8988T (cell line): ENCODE measurements around the gene FLT3.
"Not testable (repeated sequence)": the region's sequence is repeated elsewhere in the genome, so short reads cannot be mapped to it uniquely, and the experiment has no call there.

ENCODE experiments used
- DNase-seq: peaks from one replicate; pipeline ENCODE4 v3.0.0; 2011

The FLT3 gene

GRCh38 chr13:28100150-28101121 lies at the start of gene FLT3:
Gene FLT3 (minus strand): TSS chr13:28100576. CDS start chr13:28100510, 66 bp downstream.
- peak; percentile 65 for DNase-seq

- DNase-seq, result no peak
These were observed 47.1 kb upstream of the FLT3 start for GRCh38 chr13:28147495-28147894.

GRCh38 chr13:28145049-28145448 lies 44.7 kb upstream of the FLT3 start:
- no peak for DNase-seq

- not testable (repeated sequence) for DNase-seq
These were observed 41.2 kb upstream of the FLT3 start for GRCh38 chr13:28141542-28141941.

- no peak for DNase-seq
These were observed 40.2 kb upstream of the FLT3 start for GRCh38 chr13:28140433-28141125.

- DNase-seq, result peak; percentile 49
These were observed 38.5 kb upstream of the FLT3 start for GRCh38 chr13:28138756-28139470.

- DNase-seq, result peak; percentile 70
These were observed 37.8 kb upstream of the FLT3 start, which contains the start of gene PAN3 for GRCh38 chr13:28138012-28138755. Gene PAN3 (plus strand): TSS chr13:28138545. CDS start chr13:28138658, 113 bp downstream.

GRCh38 chr13:28137596-28137995 lies 37.2 kb upstream of the FLT3 start:
- DNase-seq, result no peak

GRCh38 chr13:28136916-28137315 lies 36.5 kb upstream of the FLT3 start:
- DNase-seq, result no peak

- DNase-seq, result no peak
These were observed 31.3 kb upstream of the FLT3 start for GRCh38 chr13:28131646-28132045.

- no peak for DNase-seq
These were observed 29.7 kb upstream of the FLT3 start for GRCh38 chr13:28129911-28130693.

GRCh38 chr13:28128926-28129325 lies 28.6 kb upstream of the FLT3 start:
- no peak for DNase-seq

- DNase-seq, result no peak
These were observed 27.7 kb upstream of the FLT3 start for GRCh38 chr13:28128030-28128429.

- no peak for DNase-seq
These were observed 20.8 kb upstream of the FLT3 start for GRCh38 chr13:28121224-28121623.

GRCh38 chr13:28120317-28120716 lies 19.9 kb upstream of the FLT3 start:
- no peak for DNase-seq

- no peak for DNase-seq
These were observed 17.5 kb upstream of the FLT3 start for GRCh38 chr13:28117689-28118377.

- no peak for DNase-seq
These were observed 16.4 kb upstream of the FLT3 start for GRCh38 chr13:28116736-28117135.

GRCh38 chr13:28110414-28110813 lies 10.0 kb upstream of the FLT3 start:
- DNase-seq, result no peak

GRCh38 chr13:28106976-28107375 lies 6.6 kb upstream of the FLT3 start:
- DNase-seq, result no peak

- DNase-seq, result not testable (repeated sequence)
These were observed 1.5 kb upstream of the FLT3 start for GRCh38 chr13:28101886-28102285.
